ENCODE measurements around the gene FBH1.
"Not testable (repeated sequence)": the region's sequence is repeated elsewhere in the genome, so short reads cannot be mapped to it uniquely, and the experiment has no call there.

The FBH1 gene

GRCh38 chr10:5889624-5890451 is at the start of gene FBH1, which contains the start of gene ANKRD16:
Gene FBH1 (plus strand): TSS chr10:5890243. CDS start chr10:5890346, 103 bp downstream.
Gene ANKRD16 (minus strand): TSS chr10:5889893. CDS start chr10:5889354, 539 bp downstream.
- DNase-seq, result peak; percentile 99

- no peak for DNase-seq
Observed at GRCh38 chr10:5840314-5841307, 49.4 kb upstream of the FBH1 start.

- DNase-seq, result no peak
Observed at GRCh38 chr10:5841965-5842364, 48.1 kb upstream of the FBH1 start.

- no peak for DNase-seq
Observed at GRCh38 chr10:5843686-5844344, 46.2 kb upstream of the FBH1 start.

GRCh38 chr10:5844345-5845055 is 45.5 kb upstream of the FBH1 start:
- no peak for DNase-seq

- not testable (repeated sequence) for DNase-seq
Observed at GRCh38 chr10:5846667-5847066, 43.4 kb upstream of the FBH1 start.

- DNase-seq, result no peak
Observed at GRCh38 chr10:5854131-5854475, 35.9 kb upstream of the FBH1 start.

GRCh38 chr10:5855979-5856700 is 33.9 kb upstream of the FBH1 start:
- DNase-seq, result no peak

GRCh38 chr10:5856701-5857004 is 33.4 kb upstream of the FBH1 start:
- DNase-seq, result no peak

GRCh38 chr10:5858811-5859210 is 31.2 kb upstream of the FBH1 start:
- no peak for DNase-seq

- DNase-seq, result no peak
Observed at GRCh38 chr10:5860066-5860465, 30.0 kb upstream of the FBH1 start.

GRCh38 chr10:5862360-5862961 is 27.6 kb upstream of the FBH1 start:
- no peak for DNase-seq

- DNase-seq, result not testable (repeated sequence)
Observed at GRCh38 chr10:5862981-5863685, 26.9 kb upstream of the FBH1 start.

GRCh38 chr10:5866451-5867081 is 23.5 kb upstream of the FBH1 start:
- DNase-seq, result not testable (repeated sequence)

GRCh38 chr10:5867091-5867615 is 22.9 kb upstream of the FBH1 start:
- not testable (repeated sequence) for DNase-seq

- DNase-seq, result not testable (repeated sequence)
Observed at GRCh38 chr10:5868383-5868782, 21.7 kb upstream of the FBH1 start.

GRCh38 chr10:5869156-5869555 is 20.9 kb upstream of the FBH1 start:
- no peak for DNase-seq

GRCh38 chr10:5871596-5871995 is 18.4 kb upstream of the FBH1 start:
- no peak for DNase-seq

GRCh38 chr10:5873515-5873995 is 16.5 kb upstream of the FBH1 start:
- peak; percentile 64 for DNase-seq

Measured in activated CD4-positive, CD25-positive, alpha-beta regulatory T cell treated with anti-CD3 and anti-CD28 coated beads, Interleukin-2, amount 50 U/mL, for 72 hours (primary cell).